ENCODE measurements around the gene TXNRD2. TPM values are rescaled to one million over a fixed set of nuclear protein-coding genes. Genes with fewer than 3 reads are reported as not detected.

Gene TXNRD2
- total RNA-seq, 1 experiment from 2014 or later, result 22.4 TPM

GRCh38 chr22:19868773-19869471 lies 72.7 kb downstream of the TXNRD2 start:
- no TSS peak for BruUV-seq (replicated peaks)
- no peaks in the 10 kb centered on the region for H4K20me1 ChIP-seq (ENCODE audit: insufficient read depth)
- no peaks in the 10 kb centered on the region for H3F3A ChIP-seq (ENCODE audit: insufficient read depth, low read depth)
- no peak for DNase-seq
- no peaks in the 10 kb centered on the region for H3K4me1 ChIP-seq (replicated peaks; ENCODE audit: insufficient read depth)
- H3K79me2 ChIP-seq (ENCODE audit: low read depth), result no peaks in the 10 kb centered on the region
- H3K4me3 ChIP-seq, result no peak overlapping the region
- no peak overlapping the region for H3K27ac ChIP-seq
- no peak overlapping the region for H3K4me2 ChIP-seq
- intact Hi-C loops (cut with micrococcal nuclease; ENCODE audit: unreplicated experiment), result no loop called here
- H2AFZ ChIP-seq, result no peak overlapping the region
- no peaks in the 10 kb centered on the region for H3K9me2 ChIP-seq (ENCODE audit: insufficient read depth)
- POLR2A ChIA-PET (ENCODE audit: unreplicated experiment), result no interaction called here
- TF ChIP-seq CTCF (conservative IDR thresholded peaks at IDR 0.05) (no peak), EZH2 (IDR thresholded peaks at IDR 0.05; ENCODE audit: low read depth) (no peak)
- CTCF ChIA-PET, result no interaction called here
- no peaks in the 10 kb centered on the region for H3K36me3 ChIP-seq (ENCODE audit: low read depth)
- H3K27me3 ChIP-seq (ENCODE audit: insufficient read depth, low read depth), result no peaks in the 10 kb centered on the region
- H3K9me3 ChIP-seq (ENCODE audit: insufficient read depth, low read depth), result no peaks in the 10 kb centered on the region

- Histone ChIP-seq H2AFZ (no peak overlapping the region), H3F3A (ENCODE audit: insufficient read depth, low read depth) (no peaks in the 10 kb centered on the region), H3K9me2 (ENCODE audit: insufficient read depth) (no peaks in the 10 kb centered on the region), H3K36me3 (ENCODE audit: low read depth) (no peaks in the 10 kb centered on the region), H4K20me1 (ENCODE audit: insufficient read depth) (no peaks in the 10 kb centered on the region), H3K9me3 (ENCODE audit: insufficient read depth, low read depth) (no peaks in the 10 kb centered on the region), H3K4me3 (no peak overlapping the region), H3K27ac (no peak overlapping the region), H3K4me2 (no peak overlapping the region), H3K79me2 (ENCODE audit: low read depth) (no peaks in the 10 kb centered on the region), H3K27me3 (ENCODE audit: insufficient read depth, low read depth) (no peaks in the 10 kb centered on the region), H3K4me1 (replicated peaks; ENCODE audit: insufficient read depth) (no peaks in the 10 kb centered on the region)
- TF ChIP-seq EZH2 (IDR thresholded peaks at IDR 0.05; ENCODE audit: low read depth) (no peak), CTCF (conservative IDR thresholded peaks at IDR 0.05) (no peak)
- BruUV-seq (replicated peaks), result no TSS peak
- intact Hi-C loops (cut with micrococcal nuclease; ENCODE audit: unreplicated experiment), result no loop called here
- CTCF ChIA-PET, result no interaction called here
- POLR2A ChIA-PET (ENCODE audit: unreplicated experiment), result no interaction called here
- no peak for DNase-seq
Observed at GRCh38 chr22:19868333-19868732, 73.3 kb downstream of the TXNRD2 start.

GRCh38 chr22:19867617-19868016 lies 74.0 kb downstream of the TXNRD2 start:
- intact Hi-C loops (cut with micrococcal nuclease; ENCODE audit: unreplicated experiment), result no loop called here
- CTCF ChIA-PET, result no interaction called here
- Histone ChIP-seq H3K4me1 (replicated peaks; ENCODE audit: insufficient read depth) (no peaks in the 10 kb centered on the region), H3K36me3 (ENCODE audit: low read depth) (no peaks in the 10 kb centered on the region), H3K4me2 (no peak overlapping the region), H3K4me3 (no peak overlapping the region), H2AFZ (no peak overlapping the region), H3K27ac (no peak overlapping the region), H3K9me3 (ENCODE audit: insufficient read depth, low read depth) (no peaks in the 10 kb centered on the region), H3K9me2 (ENCODE audit: insufficient read depth) (no peaks in the 10 kb centered on the region), H3K27me3 (ENCODE audit: insufficient read depth, low read depth) (no peaks in the 10 kb centered on the region), H3K79me2 (ENCODE audit: low read depth) (no peaks in the 10 kb centered on the region), H3F3A (ENCODE audit: insufficient read depth, low read depth) (no peaks in the 10 kb centered on the region), H4K20me1 (ENCODE audit: insufficient read depth) (no peaks in the 10 kb centered on the region)
- TF ChIP-seq EZH2 (IDR thresholded peaks at IDR 0.05; ENCODE audit: low read depth), result no peak
- no peak for TF ChIP-seq CTCF (conservative IDR thresholded peaks at IDR 0.05)
- POLR2A ChIA-PET (ENCODE audit: unreplicated experiment), result no interaction called here
- no peak for DNase-seq
- no TSS peak for BruUV-seq (replicated peaks)

Data from PC-9 (cell line).